ENCODE data around the gene TCEANC2.
"Not testable (repeated sequence)": the region's sequence is repeated elsewhere in the genome, so short reads cannot be mapped to it uniquely, and the experiment has no call there.

The TCEANC2 gene

GRCh38 chr1:54028306-54029251 is 24.8 kb upstream of the TCEANC2 start:
- TF ChIP-seq CTCF (conservative IDR thresholded peaks at IDR 0.05) (no peak), ZFX (IDR thresholded peaks at IDR 0.05) (no peak)
- no peak overlapping the region; the same call in 1 of the 2 replicates for H3K27ac ChIP-seq

- no peak for TF ChIP-seq ZFX (IDR thresholded peaks at IDR 0.05)
- no peak for TF ChIP-seq CTCF (conservative IDR thresholded peaks at IDR 0.05)
- H3K27ac ChIP-seq: no peak overlapping the region
These were observed 15.9 kb upstream of the TCEANC2 start for GRCh38 chr1:54037476-54037875.

GRCh38 chr1:54041806-54042205 is 11.6 kb upstream of the TCEANC2 start:
- TF ChIP-seq ZFX (IDR thresholded peaks at IDR 0.05) (no peak), CTCF (conservative IDR thresholded peaks at IDR 0.05) (no peak)
- H3K27ac ChIP-seq: no peak overlapping the region

- TF ChIP-seq ZFX (IDR thresholded peaks at IDR 0.05): no peak
- no peak for TF ChIP-seq CTCF (conservative IDR thresholded peaks at IDR 0.05)
- no peak overlapping the region for H3K27ac ChIP-seq
These were observed 7.9 kb upstream of the TCEANC2 start for GRCh38 chr1:54045496-54045895.

- no peak for TF ChIP-seq CTCF (conservative IDR thresholded peaks at IDR 0.05)
- no peak for TF ChIP-seq ZFX (IDR thresholded peaks at IDR 0.05)
- H3K27ac ChIP-seq: no peak overlapping the region
These were observed 6.6 kb upstream of the TCEANC2 start for GRCh38 chr1:54046671-54047383.

GRCh38 chr1:54047384-54048305 is 5.8 kb upstream of the TCEANC2 start:
- TF ChIP-seq ZFX (IDR thresholded peaks at IDR 0.05) (no peak), CTCF (conservative IDR thresholded peaks at IDR 0.05) (no peak)
- H3K27ac ChIP-seq: no peak overlapping the region

GRCh38 chr1:54050435-54050834 is 3.0 kb upstream of the TCEANC2 start:
- not testable (repeated sequence) for H3K27ac ChIP-seq
